Chondrocyte (in vitro differentiated cells): Measurements from ENCODE around the gene SLC25A47. TPM values are rescaled to one million over a fixed set of nuclear protein-coding genes. Genes with fewer than 3 reads are reported as not detected.

Experiments used
- DNase-seq: peaks from one replicate; pipeline ENCODE4 v3.0.0; 2021; ENCODE audit warnings: mixed read lengths, low spot score
- H3K27ac Mint-ChIP-seq: one replicate; pipeline ENCODE4 v1.8.0; 2021; ENCODE audit warnings: mild to moderate bottlenecking, moderate library complexity, mixed read lengths; ENCODE audit not compliant: unreplicated experiment
- H3K27me3 Mint-ChIP-seq: 2 replicates; pipeline ENCODE4 v1.8.0; 2021; ENCODE audit warnings: low read depth, mixed read lengths
- H3K36me3 Mint-ChIP-seq: 2 replicates; pipeline ENCODE4 v1.8.0; 2021; ENCODE audit warnings: low read depth, mixed read lengths
- H3K4me1 Mint-ChIP-seq: 2 replicates; pipeline ENCODE4 v1.8.0; 2021; ENCODE audit warnings: low read depth, mild to moderate bottlenecking, mixed read lengths
- H3K4me3 Mint-ChIP-seq: one replicate; pipeline ENCODE4 v1.8.0; 2021; ENCODE audit warnings: mild to moderate bottlenecking, moderate library complexity, mixed read lengths; ENCODE audit not compliant: unreplicated experiment
- H3K9me3 Mint-ChIP-seq: 2 replicates; pipeline ENCODE4 v1.8.0; 2021; ENCODE audit warnings: low read depth, mixed read lengths
- total RNA-seq: library from RNA; stranded (reverse); gene quantifications from 3 replicates; pipeline ENCODE4 v1.2.1, GENCODE V29; 2021
- TF ChIP-seq, protein P1 (sequence below): fragments of 200-600 bp; sonication (generic); IDR thresholded peaks from 2 replicates; pipeline ENCODE4 v1.5.0; 2021; ENCODE audit warnings: antibody characterized with exemption, mild to moderate bottlenecking, moderate library complexity

Gene SLC25A47
- total RNA-seq, 1 donor from 2014 or later: not detected

DNA sequence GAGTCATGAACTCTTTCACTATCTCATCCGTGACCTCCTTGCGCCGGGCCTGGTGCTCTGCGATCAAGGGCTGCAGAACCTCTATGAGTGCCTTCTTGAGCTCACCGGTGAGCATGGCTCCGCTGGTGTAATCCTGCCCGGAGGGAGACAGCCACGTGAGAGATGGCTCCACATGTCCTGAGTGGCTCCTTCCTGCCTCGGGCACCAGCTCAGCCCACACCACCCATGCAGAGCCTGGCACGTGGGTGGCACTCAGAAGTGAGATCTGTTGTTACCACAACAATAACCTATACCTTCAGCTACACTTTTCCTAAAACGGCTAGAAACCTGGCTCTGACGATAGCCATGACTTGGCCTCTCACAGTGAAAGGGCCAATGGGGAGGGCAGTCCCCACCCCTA, 11.8 kb downstream of the SLC25A47 start:
- Mint-ChIP-seq H3K4me3 (no peak overlapping the region), H3K4me1 (no peaks in the 10 kb centered on the region), H3K27me3 (no peaks in the 10 kb centered on the region), H3K27ac (no peak overlapping the region), H3K36me3 (peaks cover 33% of the 10 kb centered on the region), H3K9me3 (no peaks in the 10 kb centered on the region)
- peak; percentile 72 for DNase-seq
- TF ChIP-seq, protein P1, sequence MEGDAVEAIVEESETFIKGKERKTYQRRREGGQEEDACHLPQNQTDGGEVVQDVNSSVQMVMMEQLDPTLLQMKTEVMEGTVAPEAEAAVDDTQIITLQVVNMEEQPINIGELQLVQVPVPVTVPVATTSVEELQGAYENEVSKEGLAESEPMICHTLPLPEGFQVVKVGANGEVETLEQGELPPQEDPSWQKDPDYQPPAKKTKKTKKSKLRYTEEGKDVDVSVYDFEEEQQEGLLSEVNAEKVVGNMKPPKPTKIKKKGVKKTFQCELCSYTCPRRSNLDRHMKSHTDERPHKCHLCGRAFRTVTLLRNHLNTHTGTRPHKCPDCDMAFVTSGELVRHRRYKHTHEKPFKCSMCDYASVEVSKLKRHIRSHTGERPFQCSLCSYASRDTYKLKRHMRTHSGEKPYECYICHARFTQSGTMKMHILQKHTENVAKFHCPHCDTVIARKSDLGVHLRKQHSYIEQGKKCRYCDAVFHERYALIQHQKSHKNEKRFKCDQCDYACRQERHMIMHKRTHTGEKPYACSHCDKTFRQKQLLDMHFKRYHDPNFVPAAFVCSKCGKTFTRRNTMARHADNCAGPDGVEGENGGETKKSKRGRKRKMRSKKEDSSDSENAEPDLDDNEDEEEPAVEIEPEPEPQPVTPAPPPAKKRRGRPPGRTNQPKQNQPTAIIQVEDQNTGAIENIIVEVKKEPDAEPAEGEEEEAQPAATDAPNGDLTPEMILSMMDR: no peak

DNA sequence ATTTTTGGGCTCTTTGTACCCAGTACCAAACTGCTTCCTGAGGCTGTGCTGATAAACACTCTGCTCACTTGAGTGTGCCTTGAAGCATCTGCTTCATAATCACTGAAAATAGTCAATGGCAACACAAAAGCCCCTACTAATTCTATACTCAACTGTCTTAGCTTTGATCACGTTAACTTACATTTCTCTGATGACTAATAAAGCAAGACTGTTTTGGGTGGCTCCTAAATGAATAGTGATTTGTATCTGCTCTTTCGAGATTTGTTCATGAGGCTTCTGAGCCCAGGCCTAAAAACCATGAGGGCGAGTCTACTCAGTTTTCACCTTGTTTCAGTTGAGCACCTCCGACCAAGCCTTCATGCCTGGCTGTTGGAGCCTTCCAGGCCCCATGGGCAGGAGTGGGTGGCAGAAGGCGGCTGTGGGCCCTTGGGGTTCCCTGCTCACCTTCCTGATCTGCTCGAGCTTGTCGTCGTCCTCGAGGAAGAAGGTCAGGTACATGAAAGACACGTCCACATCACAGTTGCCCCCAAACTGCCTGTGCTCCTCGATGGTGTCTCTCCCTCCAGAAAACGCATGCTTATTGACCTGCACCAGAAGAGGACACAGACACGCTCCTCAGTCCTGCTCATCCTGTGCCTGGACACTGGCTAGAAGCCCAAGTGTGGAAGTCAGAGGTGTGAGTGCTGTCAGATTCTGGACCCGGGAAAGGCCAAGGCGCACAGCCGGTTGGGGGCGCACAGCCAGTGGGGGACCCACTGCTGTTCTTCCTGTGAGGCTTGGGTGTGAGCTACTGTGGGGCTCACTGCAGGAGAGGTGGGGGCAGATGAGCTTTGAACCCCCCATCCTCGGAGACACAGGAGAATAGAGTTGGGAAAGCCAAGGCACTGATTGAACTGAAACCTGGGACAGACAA, 13.7 kb downstream of the SLC25A47 start:
- Mint-ChIP-seq H3K9me3 (no peaks in the 10 kb centered on the region), H3K36me3 (peaks cover 45% of the 10 kb centered on the region), H3K27ac (peak overlapping the region; percentile 32), H3K27me3 (no peaks in the 10 kb centered on the region), H3K4me1 (peaks cover 9% of the 10 kb centered on the region), H3K4me3 (no peak overlapping the region)
- no peak for DNase-seq
- TF ChIP-seq, protein P1: no peak

DNA sequence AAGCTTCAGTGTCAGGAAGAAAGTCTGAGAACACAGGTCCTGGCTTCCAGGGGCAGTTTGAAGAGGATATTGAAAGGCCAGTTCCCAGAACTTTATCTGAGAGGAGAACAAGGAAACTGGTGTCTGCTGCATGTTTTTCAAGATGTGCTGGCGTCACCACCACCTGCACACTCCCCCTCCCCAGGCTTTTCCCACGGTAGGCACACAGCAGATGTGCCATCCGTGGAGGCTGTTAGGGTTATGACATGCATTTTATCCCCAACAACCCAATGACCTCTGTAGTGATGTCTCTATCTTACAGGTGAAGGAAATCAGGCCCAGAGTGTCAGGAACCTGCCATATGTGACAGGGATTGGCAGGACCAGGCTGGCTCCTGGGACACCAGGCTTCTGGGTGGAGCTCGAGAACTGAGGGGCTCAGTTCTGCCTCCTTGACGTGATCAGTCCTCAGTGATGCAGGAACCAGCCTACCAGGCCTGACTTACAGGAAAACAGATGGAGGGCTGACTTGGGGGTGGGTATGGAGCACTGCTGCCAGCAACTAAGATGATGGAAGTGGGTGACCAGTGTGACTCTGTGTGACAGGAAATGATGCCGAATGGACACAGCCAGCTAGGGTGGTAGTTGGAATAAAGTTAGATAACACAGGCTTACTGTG, 16.8 kb downstream of the SLC25A47 start:
- Mint-ChIP-seq H3K4me1 (peaks cover 17% of the 10 kb centered on the region), H3K4me3 (no peak overlapping the region), H3K27me3 (no peaks in the 10 kb centered on the region), H3K9me3 (no peaks in the 10 kb centered on the region), H3K27ac (peak overlapping the region; percentile 63), H3K36me3 (peaks cover 49% of the 10 kb centered on the region)
- TF ChIP-seq, protein P1: no peak
- no peak for DNase-seq

DNA sequence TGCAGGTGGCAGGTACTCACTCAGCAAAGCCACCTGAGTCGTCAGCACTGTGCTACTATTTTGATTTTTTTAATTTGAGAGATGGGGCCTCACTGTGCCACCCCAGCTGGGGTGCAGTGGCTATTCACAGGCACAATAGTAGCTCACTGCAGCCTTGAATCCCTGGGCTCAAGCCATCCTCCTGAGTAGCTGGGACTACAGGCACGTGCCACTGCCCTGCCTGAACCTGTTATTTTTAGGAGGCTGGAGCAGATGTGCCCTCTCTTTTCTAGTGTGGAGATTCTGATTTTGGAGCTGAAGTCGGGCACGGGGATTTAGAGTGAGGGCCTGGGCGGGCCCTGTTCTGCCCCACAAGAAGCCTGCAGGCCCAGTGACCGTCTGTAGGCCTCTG, 17.3 kb downstream of the SLC25A47 start:
- TF ChIP-seq, protein P1: no peak
- H3K4me1 Mint-ChIP-seq: peaks cover 17% of the 10 kb centered on the region
- H3K4me3 Mint-ChIP-seq: no peak overlapping the region
- H3K36me3 Mint-ChIP-seq: peaks cover 47% of the 10 kb centered on the region
- DNase-seq: no peak
- no peaks in the 10 kb centered on the region for H3K27me3 Mint-ChIP-seq
- no peaks in the 10 kb centered on the region for H3K9me3 Mint-ChIP-seq
- peak overlapping the region; percentile 75 for H3K27ac Mint-ChIP-seq

DNA sequence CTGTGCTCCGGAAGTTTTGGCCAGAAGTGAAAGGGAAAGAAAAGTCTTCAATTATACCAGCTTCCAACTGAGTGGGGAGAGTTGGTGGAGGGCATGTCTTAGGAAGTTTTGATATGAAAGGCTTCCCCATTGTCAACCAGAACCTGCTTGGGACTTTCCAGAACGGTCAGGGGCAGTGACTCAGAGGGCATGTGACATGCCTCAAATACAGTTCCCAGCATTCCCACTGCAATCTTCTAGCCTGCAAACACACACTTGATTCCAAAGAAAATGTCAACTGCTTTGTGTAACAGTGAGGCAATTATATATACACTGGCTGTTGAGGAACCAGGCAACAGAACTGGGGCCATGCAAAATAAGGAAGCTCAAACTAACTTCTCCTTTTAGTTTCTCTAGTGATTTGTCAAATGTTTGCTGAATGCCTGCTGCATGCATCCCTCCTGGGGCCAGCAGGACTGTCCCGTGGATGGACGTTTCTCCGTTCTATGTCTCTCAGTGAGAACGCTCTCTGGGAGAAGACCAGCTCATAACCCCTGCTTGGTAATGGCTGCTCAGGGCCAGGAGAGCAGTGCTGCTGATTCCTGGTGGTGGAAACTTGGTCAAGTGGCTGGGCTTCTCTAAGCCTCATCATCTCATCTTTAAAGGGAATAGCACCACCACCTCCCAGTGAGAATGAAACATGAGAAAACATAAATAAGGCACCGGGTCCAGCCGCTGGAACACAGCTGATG, 18.3 kb downstream of the SLC25A47 start:
- H3K4me1 Mint-ChIP-seq: peaks cover 17% of the 10 kb centered on the region
- peaks cover 46% of the 10 kb centered on the region for H3K36me3 Mint-ChIP-seq

More for the DNA sequence above, 18.3 kb downstream of the SLC25A47 start:
- Mint-ChIP-seq H3K9me3 (no peaks in the 10 kb centered on the region), H3K4me3 (no peak overlapping the region), H3K27me3 (no peaks in the 10 kb centered on the region), H3K27ac (peak overlapping the region; percentile 75)
- TF ChIP-seq, protein P1: no peak
- no peak for DNase-seq
